ENCODE results near the gene DGCR8. TPM values are rescaled to one million over a fixed set of nuclear protein-coding genes. Genes with fewer than 3 reads are reported as not detected.

Gene DGCR8
- total RNA-seq, 1 donor from 2014 or later, result 37.6 TPM

DNA sequence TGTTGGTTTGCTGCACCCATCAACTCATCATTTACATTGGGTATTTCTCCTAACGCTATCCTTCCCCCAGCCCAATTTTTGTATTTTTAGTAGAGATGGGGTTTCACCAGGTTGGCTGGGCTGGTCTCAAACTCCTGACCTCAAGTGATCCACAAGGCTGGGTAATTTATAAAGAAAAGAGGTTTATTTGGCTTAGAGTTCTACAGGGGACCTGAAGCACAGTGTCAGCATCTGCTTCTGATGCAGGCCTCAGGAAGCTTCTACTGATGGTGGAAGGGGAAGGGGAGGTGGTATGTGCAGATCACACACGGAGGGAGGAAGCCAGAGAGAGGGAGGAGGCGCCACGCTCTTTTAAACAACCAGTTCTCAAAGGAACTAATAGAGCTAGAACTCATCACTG is 33.3 kb upstream of the DGCR8 start:
- DNase-seq (ENCODE audit: low spot score), result no peak
- intact Hi-C loops (cut with DNase I), result no loop called here
- ATAC-seq, result no peak

GRCh38 chr22:20051927-20052308 is 28.1 kb upstream of the DGCR8 start:
- no peak for DNase-seq (ENCODE audit: low spot score)
- intact Hi-C loops (cut with DNase I), result no loop called here
- ATAC-seq, result no peak

GRCh38 chr22:20052309-20053259 is 27.5 kb upstream of the DGCR8 start:
- DNase-seq (ENCODE audit: low spot score), result no peak
- intact Hi-C loops (cut with DNase I), result no loop called here
- peak; percentile 28 for ATAC-seq

DNA sequence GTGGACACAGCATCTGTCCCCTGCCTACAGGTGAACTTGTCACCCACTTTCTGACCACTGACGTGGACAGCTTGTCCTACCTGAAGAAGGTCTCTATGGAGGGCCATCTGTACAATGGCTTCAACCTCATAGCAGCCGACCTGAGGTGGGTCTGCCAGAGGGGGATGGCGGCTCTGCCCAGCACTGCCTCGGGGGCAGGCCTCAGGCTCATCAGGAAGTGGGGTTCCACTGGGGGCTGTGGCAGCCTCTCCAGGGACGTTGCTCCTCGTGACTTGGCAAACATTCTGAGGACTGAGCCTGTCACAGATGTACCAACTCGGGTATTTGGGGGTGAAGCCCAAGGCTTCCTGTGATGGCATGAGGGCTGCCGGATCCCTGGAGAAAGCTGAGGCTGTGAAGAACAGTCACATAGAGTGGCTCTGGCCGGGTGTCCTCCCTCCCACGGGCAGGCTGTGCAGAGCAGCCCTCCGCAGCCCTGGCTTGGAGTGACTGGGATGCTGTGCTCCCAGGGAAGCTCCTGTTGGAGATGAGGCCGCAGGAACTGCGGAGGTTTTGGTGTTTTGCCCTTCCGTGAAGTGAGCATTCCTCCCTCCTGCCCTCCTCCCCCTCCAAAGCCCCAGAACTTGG is 26.5 kb upstream of the DGCR8 start:
- intact Hi-C loops (cut with DNase I), result no loop called here
- ATAC-seq, result no peak
- no peak for DNase-seq (ENCODE audit: low spot score)

DNA sequence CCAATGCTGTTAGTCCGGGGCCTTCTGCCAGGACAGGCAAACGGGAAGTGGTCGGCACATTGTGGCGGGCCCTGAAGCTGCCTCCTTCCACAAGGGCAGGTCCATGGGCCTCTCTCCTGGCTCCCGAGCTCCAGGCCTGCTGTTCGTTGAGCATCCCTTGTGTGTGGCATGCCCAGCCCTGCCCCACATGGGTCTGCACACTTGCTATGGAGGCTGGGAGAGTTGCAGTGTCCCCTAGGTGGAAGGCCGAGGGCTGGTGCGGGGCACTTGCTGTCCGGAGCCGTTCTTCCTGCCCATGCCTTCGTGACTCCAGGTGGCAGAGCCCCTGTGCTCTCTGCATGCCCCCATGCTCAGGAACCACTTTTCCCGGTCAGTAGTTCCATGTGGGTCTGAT is 26.0 kb upstream of the DGCR8 start:
- ATAC-seq (no peak), DNase-seq (ENCODE audit: low spot score) (no peak)
- intact Hi-C loops (cut with DNase I), result no loop called here

DNA sequence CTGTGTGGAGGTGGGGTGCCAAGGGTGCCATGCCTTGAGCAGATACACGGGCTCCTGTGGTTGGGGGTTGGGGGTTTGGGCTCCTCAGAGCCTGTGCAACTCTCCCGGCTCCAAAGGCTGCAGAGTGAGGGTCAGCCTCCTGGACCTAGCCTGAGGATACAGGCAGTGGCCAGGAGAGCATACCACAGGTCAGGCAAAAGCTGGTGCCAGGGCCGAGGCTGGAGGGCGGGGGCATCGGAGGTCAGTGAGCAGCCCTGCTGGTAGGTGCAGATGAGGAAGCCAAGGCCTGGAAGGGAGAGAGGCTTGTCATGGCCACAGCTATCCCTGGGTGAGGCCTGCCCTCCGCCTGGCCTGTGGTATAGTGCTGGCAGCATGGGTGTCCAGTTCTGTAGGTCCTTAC is 25.6 kb upstream of the DGCR8 start:
- intact Hi-C loops (cut with DNase I), result no loop called here
- ATAC-seq (no peak), DNase-seq (ENCODE audit: low spot score) (no peak)

DNA sequence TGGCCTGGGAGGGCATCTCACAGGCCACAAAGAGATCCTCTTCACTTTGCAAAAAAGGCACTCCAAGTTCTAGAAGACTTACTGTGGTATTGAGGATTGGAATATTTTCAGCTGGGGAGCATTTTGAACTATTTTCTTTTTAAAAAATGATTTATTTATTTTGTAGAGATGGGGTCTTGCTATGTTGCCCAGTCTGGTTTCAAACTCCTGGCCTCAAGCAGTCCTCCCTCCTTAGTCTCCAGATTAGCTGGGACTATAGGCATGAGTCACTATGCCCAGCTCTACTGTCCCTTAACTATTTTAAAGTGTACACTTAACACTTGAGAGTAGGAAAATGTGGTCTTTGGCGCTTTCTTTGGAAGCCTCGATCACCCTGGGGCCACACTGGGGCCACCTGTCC is 24.9 kb upstream of the DGCR8 start:
- DNase-seq (ENCODE audit: low spot score) (no peak), ATAC-seq (no peak)
- intact Hi-C loops (cut with DNase I), result no loop called here

- ATAC-seq, result no peak
- intact Hi-C loops (cut with DNase I), result no loop called here
These were observed 24.4 kb upstream of the DGCR8 start for GRCh38 chr22:20055654-20056053.

DNA sequence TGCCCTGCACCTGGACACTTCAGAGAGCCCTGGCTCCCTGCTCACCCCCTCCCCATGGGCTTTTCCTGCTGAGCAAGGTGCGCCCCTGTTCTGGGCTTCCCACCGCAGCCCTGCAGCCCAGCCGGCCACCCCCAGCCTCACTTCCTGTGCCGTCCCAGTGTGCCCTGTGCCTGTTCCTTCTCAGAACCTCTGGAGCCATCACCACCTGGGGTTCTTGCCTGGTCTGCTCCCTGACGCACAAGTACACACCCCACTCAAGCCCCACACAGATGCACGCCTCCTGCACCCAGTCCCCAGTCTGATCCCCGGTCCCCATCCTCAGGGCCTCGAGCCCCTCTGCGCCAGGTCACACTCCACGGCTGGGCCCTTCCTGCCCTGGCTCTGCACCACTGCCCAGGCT is 23.9 kb upstream of the DGCR8 start:
- intact Hi-C loops (cut with DNase I), result no loop called here
- peak; percentile 13 for ATAC-seq
- DNase-seq (ENCODE audit: low spot score), result no peak

More at GRCh38 chr22:20055654-20056053, 24.4 kb upstream of the DGCR8 start:
- DNase-seq (ENCODE audit: low spot score), result no peak

DNA sequence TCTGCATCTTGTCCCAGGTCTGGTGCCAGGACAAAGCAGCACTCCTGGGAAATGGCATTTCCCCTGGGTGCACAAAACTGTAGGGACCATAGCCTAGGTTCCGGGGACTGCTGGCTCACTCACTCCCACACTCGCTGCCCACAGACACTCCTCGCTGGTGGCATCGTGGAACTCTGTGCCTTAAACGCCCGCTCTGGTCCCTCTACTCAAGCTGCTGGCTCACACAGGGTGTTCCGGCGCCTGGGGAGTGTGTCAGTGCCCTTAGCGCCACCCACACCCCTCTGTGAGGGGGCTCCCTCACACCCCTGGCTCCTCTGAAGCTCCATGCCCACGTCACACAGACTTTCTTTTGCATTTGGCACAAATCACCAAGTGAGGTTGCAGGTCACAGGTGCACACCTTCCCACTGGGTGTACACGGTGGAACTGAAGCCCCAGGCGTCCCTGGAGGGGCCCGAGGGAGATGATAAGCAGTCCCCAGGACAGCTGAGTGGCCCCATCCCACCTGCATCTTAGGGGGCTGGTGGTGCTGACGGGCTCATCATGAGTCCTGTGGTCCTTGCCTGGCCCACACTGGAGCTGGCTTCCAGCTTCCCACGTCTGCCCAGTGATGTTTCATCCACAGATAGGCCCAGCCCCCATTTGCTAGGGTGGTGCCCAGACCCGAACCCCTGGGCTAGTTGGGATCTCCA is 23.2 kb upstream of the DGCR8 start:
- DNase-seq (ENCODE audit: low spot score) (no peak), ATAC-seq (no peak)
- intact Hi-C loops (cut with DNase I), result no loop called here

DNA sequence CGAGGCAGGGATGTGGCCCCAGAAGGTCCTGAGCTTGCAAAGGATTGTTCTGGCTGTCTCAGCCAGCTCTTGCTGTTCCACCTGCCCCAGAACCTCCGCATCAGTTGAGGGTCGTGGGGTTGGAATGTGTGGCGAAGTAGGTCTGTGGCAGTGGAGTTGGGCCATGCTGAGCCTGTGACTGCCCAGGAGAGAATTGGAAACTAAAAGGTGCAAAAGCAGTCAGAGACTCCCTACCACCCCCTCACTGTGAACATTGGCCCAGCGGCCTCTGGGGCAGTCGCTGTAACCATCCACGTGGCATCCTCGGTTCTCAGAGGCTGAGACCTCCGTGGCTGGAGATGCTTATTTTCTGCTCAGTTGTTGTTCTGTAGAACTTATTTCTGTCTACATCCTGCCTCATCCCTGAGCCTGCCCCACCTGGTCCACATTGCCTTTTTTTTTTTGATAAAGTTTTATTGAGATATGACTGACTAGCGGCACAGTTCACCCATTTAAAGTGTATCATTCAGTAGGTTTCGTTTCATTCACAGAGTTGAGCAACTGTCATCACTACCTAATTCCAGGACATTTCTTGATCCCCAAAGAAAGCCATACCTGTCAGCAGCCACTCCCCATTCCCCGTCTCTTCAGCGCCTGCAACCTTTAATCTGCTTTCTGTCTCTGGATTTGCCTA is 22.3 kb upstream of the DGCR8 start:
- DNase-seq (ENCODE audit: low spot score) (no peak), ATAC-seq (no peak)
- intact Hi-C loops (cut with DNase I), result no loop called here

- intact Hi-C loops (cut with DNase I), result no loop called here
- DNase-seq (ENCODE audit: low spot score) (no peak), ATAC-seq (no peak)
These were observed 20.9 kb upstream of the DGCR8 start for GRCh38 chr22:20058989-20059770.

- DNase-seq (ENCODE audit: low spot score), result no peak
- intact Hi-C loops (cut with DNase I), result no loop called here
- ATAC-seq, result no peak
These were observed 19.2 kb upstream of the DGCR8 start for GRCh38 chr22:20060700-20061480.

- DNase-seq (ENCODE audit: low spot score), result no peak
- intact Hi-C loops (cut with DNase I), result no loop called here
- no peak for ATAC-seq
These were observed 18.6 kb upstream of the DGCR8 start for GRCh38 chr22:20061481-20061861.

GRCh38 chr22:20062043-20062765 is 17.8 kb upstream of the DGCR8 start:
- intact Hi-C loops (cut with DNase I), result no loop called here
- DNase-seq (ENCODE audit: low spot score), result no peak
- no peak for ATAC-seq

DNA sequence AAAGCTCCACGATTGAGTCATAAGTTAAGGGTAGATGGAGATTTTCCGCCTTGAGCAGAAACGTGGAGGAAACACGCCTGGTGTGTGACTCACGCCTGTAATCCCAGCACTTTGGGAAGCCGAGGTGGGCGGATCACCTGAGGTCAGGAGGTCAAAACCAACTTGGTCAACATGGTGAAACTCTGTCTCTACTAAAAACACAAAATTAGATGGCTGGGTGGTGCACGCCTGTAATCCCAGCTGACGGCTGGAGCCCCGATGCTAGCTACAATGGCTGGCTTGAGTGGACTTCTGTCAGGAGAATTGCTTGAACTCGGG is 17.3 kb upstream of the DGCR8 start:
- intact Hi-C loops (cut with DNase I), result no loop called here
- DNase-seq (ENCODE audit: low spot score), result no peak
- ATAC-seq, result no peak

DNA sequence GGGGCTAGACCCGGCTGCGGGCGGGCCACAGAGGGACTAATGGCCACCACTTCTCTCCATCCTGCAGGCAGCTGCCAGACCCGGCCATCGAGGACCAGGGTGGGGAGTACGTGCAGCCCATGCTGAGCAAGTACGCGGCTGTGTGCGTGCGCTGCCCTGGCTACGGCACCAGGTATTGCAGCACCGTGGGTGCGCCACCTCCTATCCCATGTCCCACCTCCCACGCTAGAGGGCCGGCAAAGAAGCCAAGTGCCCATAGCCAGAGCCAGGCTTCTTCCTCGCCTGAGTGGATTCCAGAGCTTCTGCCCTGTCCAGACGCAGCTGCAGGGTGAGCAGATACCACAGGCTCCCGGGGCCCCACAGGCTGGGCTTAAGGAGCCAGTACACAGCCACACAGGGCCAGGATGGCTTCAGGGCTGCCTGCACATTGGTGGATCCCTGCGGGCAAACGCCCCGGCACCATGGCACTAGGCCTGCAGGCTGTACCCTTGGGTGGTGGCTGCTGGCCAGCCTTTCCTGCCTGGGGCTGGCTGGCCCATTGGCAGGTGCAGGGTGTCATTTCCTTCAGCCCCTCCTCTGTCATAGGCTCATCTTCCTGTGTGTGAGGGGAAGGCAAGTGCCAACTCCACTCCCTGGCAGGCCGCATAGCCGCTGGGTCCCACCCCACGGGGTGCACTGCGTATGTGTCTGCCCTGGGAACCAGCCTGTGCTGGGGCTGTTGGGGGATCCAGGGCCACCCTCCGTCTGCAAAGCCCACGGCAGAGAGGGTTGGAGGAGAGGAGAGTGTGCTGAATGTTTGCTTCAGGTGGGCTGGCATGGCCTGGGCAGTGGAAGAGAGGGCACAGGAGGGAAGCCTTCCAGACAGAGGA is 16.5 kb upstream of the DGCR8 start:
- intact Hi-C loops (cut with DNase I), result no loop called here
- ATAC-seq (peak; percentile 26), DNase-seq (ENCODE audit: low spot score) (no peak)
